ENCODE results near the gene NRIP1.

The NRIP1 gene, protein sequence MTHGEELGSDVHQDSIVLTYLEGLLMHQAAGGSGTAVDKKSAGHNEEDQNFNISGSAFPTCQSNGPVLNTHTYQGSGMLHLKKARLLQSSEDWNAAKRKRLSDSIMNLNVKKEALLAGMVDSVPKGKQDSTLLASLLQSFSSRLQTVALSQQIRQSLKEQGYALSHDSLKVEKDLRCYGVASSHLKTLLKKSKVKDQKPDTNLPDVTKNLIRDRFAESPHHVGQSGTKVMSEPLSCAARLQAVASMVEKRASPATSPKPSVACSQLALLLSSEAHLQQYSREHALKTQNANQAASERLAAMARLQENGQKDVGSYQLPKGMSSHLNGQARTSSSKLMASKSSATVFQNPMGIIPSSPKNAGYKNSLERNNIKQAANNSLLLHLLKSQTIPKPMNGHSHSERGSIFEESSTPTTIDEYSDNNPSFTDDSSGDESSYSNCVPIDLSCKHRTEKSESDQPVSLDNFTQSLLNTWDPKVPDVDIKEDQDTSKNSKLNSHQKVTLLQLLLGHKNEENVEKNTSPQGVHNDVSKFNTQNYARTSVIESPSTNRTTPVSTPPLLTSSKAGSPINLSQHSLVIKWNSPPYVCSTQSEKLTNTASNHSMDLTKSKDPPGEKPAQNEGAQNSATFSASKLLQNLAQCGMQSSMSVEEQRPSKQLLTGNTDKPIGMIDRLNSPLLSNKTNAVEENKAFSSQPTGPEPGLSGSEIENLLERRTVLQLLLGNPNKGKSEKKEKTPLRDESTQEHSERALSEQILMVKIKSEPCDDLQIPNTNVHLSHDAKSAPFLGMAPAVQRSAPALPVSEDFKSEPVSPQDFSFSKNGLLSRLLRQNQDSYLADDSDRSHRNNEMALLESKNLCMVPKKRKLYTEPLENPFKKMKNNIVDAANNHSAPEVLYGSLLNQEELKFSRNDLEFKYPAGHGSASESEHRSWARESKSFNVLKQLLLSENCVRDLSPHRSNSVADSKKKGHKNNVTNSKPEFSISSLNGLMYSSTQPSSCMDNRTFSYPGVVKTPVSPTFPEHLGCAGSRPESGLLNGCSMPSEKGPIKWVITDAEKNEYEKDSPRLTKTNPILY (N-terminal part only)

DNA sequence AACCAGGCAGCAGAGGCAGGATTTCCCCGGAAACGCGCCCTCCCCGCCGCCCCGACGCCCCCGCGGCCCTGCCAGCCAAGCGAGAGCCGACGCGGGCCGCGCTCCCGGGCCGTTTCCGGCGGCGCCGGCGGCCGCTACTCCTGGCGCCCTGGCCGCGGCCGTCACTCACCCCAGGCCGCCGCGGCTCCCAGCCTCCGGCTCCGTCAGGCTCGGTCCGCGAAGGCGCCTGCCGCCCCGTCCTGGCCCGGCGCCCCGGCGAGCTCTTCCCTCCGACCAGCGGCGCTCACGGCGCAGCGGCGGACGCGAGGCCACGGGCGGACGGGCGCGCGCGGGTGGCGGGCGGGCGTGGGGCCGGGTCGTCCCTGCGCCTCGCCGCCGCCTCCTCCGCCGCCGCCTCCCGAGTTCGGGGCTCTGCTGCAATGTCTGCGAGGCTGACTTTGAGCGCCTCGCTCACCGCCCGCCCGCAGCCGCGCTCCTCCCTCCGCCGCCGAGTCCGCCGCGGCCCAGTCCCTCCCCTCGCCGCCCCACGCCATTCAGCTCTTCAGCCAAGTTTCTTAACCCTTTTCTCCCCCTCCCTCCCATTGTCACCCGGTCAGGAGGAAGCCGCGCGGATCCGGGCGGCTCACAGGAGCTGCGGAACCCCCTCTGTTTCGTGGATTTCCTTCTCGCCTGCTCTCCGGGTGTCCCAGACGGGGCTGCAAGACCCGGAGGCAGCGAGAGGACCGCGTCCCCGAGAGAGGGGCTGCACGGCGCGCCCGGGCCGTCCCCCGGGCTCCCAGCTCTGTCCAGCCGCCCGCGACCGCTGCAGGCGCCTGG is at the start of gene NRIP1:
Gene NRIP1 (minus strand): TSS at position 425 of the 816 bp plus-strand sequence. CDS start 96,808 bp downstream, outside the sequence.
- peak; percentile 85 for FAIRE-seq
- peak; percentile 71 for DNase-seq (ENCODE audit: insufficient read length, low spot score)

- FAIRE-seq (no peak), DNase-seq (ENCODE audit: insufficient read length, low spot score) (no peak)
Observed at GRCh38 chr21:15112858-15113257, 48.1 kb upstream of the NRIP1 start.

DNA sequence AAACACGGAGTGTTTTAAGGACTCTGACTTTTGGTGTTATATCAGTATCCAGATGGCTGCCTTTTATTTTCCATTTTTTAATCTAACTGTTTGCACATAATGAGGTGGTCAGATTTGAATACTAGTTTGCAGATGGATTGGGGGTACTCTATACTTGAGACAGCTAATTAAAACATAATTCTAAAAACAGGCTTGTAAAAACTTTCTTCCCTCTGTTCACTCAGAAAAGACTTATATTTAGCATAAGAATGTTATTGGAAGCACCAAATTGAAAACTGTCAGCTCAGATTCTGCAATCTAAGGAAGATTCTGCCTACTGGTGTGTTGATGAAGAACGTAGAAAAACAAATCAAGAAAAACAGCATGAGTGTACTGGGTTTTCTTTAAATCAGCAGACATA is 44.0 kb upstream of the NRIP1 start:
- DNase-seq (ENCODE audit: insufficient read length, low spot score) (no peak), FAIRE-seq (no peak)

DNA sequence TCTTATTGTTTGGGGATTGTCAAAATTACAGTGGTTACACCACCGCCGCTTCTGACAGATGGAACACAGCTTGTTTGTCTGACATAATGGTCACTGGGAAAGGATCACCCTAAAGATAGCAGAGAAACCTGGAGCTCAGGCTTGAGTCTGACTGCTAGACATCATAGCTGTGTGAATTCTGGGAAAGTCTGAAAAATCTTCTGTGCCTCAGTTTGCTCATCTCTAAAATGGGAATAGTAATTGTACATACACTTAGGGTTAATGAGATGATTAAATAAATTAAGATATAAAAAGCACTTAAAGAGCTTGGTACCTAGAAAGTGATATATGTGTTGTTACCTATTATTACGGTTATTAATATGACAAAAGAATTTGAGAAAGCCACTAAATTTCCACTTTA is 39.7 kb upstream of the NRIP1 start:
- DNase-seq (ENCODE audit: insufficient read length, low spot score) (no peak), FAIRE-seq (no peak)

DNA sequence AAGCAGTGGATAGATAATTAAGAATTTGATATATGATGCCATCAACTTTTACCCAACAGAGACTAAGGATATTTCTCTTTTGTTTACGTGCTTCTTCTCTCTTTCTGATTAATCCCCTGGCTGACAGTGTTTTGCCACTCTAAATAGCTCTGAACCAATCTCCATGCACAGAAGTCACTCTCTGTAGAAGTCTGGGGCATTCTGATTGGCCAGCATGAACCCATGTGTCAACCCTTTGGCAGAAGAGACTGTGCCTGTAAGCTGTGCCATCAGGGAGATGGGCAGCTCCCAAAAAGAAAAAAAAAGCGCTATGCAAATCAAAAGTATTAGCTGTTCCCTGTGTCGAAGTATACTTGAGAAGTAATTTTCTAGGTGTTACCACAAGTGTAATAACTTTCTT is 34.1 kb upstream of the NRIP1 start:
- DNase-seq (ENCODE audit: insufficient read length, low spot score) (no peak), FAIRE-seq (no peak)

DNA sequence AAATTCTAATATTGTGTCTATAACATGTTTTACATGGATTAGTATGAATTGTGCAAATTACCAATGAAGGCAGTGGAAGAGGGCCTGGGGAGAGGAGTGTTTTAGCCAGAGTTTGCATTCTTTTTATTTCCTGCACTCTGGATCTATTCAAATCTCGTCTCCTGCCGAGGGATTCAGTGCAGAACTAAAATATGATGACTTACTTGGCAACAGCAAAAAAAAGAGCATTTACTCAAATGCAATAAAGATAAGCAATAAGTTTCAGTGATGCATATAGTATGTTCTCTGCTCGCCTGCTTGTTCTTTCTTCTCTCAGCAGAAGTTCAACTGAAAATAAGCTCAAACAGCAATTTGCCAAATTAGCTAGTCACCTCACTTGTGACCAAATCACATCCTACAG is 33.4 kb upstream of the NRIP1 start:
- DNase-seq (ENCODE audit: insufficient read length, low spot score): no peak

GRCh38 chr21:15097580-15097979 is 32.8 kb upstream of the NRIP1 start:
- no peak for DNase-seq (ENCODE audit: insufficient read length, low spot score)
- FAIRE-seq: no peak

More for the DNA sequence above, 33.4 kb upstream of the NRIP1 start:
- no peak for FAIRE-seq

DNA sequence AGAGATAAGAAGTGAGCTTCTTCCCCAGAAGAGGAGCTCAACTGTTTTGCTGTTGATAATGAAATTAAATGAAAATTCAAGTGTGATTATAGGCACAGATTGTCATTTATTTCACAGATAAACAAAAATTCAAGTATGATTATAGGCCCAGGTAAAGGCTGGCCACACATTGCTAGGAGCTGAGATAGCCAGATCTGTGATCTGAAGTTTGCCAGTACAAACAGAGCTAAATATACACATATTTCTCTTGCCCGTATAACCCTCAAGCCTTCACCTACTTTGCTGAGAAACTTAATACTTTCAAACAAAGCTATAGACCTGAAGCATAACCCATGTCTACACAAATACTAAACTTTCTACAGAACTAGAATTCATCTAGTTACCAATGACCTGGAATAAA is 31.3 kb upstream of the NRIP1 start:
- no peak for DNase-seq (ENCODE audit: insufficient read length, low spot score)
- no peak for FAIRE-seq

- no peak for DNase-seq (ENCODE audit: insufficient read length, low spot score)
- no peak for FAIRE-seq
Observed at GRCh38 chr21:15095326-15095725, 30.5 kb upstream of the NRIP1 start.

DNA sequence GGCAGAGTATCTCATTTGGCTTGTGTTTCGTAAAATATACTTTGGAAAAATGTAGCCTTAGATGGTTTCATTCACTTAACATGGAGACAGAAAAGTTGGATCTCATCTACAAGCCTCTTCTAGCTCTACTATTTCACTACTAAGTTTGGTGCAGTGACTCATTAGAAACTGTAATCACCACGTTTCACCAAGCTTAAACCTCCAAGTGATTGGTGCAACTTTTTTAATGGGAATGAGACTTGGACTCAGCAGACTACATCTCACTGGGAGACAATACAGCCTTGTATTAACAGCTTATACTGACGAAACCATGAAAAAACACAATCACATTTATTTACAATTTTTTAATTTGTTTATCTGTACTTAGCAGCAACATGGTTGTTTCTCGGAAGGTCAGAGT is 29.9 kb upstream of the NRIP1 start:
- DNase-seq (ENCODE audit: insufficient read length, low spot score): no peak
- FAIRE-seq: no peak

DNA sequence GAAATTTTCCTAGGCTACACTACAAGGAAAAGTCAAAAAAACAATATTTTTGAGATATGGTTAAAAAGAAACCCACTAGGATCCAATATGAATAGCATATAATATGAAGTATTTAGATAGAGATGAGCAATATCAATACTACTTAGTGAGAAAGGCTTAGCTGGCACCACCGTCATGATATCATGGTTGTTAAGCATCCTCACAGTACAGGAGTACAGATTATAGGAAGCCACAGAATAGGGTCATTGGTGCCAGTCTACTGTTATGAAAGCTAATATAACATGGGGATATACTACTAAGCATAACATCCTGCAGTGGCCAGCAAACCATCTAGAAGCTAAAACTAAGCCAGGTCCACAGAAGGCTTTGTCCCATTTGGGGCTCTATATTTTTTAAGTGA is 28.4 kb upstream of the NRIP1 start:
- DNase-seq (ENCODE audit: insufficient read length, low spot score) (no peak), FAIRE-seq (no peak)

- FAIRE-seq (no peak), DNase-seq (ENCODE audit: insufficient read length, low spot score) (no peak)
Observed at GRCh38 chr21:15092745-15093144, 27.9 kb upstream of the NRIP1 start.

GRCh38 chr21:15090390-15090789 is 25.6 kb upstream of the NRIP1 start:
- FAIRE-seq (no peak), DNase-seq (ENCODE audit: insufficient read length, low spot score) (no peak)

DNA sequence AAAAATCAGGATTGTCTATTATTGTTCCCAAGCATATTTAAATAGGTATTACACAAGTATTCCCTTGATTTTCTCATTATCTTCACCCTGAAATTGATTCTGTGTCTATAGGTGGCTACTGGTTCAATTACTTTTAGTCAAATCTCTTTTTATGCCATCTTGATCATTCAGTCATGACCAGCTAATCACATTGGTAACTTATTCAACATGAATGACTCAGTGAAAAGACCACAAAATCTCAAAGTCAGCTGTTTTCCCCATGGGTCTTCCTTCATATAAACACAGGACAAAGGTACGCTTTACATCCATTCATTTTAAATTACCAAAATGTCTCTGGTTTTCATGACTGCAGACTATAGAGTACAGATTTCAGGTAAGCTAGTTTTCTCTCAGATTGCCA is 23.7 kb upstream of the NRIP1 start:
- no peak for FAIRE-seq

GRCh38 chr21:15084668-15085067 is 19.9 kb upstream of the NRIP1 start:
- DNase-seq (ENCODE audit: insufficient read length, low spot score): no peak
- FAIRE-seq: no peak

More for the DNA sequence above, 23.7 kb upstream of the NRIP1 start:
- no peak for DNase-seq (ENCODE audit: insufficient read length, low spot score)

GRCh38 chr21:15080526-15080925 is 15.7 kb upstream of the NRIP1 start:
- no peak for FAIRE-seq
- DNase-seq (ENCODE audit: insufficient read length, low spot score): no peak

GRCh38 chr21:15079269-15079668 is 14.5 kb upstream of the NRIP1 start:
- FAIRE-seq: no peak

GRCh38 chr21:15078180-15078579 is 13.4 kb upstream of the NRIP1 start:
- FAIRE-seq (no peak), DNase-seq (ENCODE audit: insufficient read length, low spot score) (no peak)

More at GRCh38 chr21:15079269-15079668, 14.5 kb upstream of the NRIP1 start:
- no peak for DNase-seq (ENCODE audit: insufficient read length, low spot score)

DNA sequence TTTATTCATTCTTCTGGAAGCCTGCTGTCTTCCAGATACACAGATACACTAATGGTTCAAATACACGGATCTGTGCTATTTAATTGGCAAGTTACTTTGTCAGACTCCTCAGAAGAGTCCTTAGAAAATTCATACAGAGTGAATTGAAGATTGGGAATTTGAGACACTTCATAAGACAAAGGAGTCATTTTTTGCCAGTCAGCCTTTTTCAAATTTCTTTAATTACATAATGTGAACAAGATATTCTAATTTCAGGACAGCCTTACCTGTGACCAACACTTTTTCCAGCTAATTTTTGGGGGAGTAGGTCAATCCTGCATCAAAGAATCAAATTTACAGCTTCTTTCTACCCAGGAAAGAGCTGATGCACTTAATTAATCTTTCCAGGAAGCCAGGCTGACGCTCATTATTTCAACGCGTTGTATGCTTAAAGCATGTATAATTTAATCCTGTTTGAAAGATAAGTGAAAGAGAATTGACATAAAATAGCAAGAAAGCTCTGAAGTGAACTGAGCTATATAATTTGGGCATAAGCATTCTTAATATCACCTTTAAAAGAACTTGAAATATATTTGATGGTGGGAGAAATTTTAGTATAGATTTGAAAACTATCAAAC is 12.8 kb upstream of the NRIP1 start:
- FAIRE-seq: no peak
- DNase-seq (ENCODE audit: insufficient read length, low spot score): no peak

DNA sequence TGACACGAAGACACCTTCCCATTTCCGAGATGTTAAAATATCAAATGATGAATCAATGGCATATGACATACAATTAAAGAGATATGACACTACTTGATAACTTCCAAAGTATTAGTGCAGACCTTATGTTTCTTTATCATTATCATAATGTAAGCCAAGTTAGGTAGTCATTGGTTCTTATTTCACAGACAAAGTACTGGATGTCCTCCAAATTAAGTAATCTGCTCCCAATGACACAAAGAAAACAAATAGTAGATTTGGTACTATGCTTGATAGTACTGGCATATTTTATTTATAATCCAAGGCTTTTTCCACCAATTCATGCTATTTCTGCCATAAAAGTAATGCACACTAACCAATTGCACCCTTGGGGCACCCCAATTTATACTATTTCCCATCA is 11.9 kb upstream of the NRIP1 start:
- FAIRE-seq (no peak), DNase-seq (ENCODE audit: insufficient read length, low spot score) (no peak)
